GM19324 (cell line): ENCODE data around the gene TBC1D5.
"Not testable (repeated sequence)": the region's sequence is repeated elsewhere in the genome, so short reads cannot be mapped to it uniquely, and the experiment has no call there.

Experiments
- ATAC-seq: cut with Tn5 transposase; IDR thresholded peaks from one replicate; pipeline ENCODE4 v1.9.1; 2021; ENCODE audit warnings: mild to moderate bottlenecking, moderate library complexity; ENCODE audit not compliant: unreplicated experiment, low FRiP score

The TBC1D5 gene

DNA sequence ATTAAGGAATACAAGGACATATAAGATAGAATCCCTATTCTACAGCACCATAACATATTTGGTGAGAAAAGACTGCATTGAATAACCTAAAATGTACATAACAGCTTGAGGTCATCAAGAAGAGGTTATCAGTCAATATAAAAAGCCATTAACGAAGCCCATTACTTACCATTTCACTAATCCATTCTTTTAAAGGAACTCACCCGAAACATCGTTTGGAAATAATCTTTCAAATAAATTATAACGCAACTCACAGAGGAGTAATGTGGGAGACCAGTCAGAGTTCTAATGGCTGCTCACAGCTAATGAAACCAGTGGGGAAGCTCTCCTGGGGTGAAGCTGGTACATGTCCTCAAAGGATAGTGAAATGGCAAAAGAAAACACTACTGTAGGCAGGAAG is 188.4 kb downstream of the TBC1D5 start:
- no peak for ATAC-seq

DNA sequence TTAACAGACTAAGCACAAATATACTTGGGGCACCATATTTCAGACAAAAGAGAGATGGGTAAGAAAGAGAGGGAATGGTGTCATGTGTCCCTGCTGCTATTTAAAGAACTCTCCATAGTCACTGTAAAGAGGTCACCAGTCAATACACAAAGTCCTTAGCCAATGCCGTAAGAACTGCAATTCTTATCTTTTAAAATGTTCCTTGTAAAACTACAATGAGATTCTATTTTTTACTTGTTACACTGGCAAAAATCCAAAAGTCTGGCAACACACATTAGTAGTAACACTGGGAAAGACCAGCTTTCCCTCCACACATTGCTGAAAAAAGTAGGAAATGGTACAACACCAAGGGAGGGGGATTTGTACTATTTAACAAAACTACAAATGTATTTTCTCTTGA is 189.4 kb downstream of the TBC1D5 start:
- no peak for ATAC-seq

DNA sequence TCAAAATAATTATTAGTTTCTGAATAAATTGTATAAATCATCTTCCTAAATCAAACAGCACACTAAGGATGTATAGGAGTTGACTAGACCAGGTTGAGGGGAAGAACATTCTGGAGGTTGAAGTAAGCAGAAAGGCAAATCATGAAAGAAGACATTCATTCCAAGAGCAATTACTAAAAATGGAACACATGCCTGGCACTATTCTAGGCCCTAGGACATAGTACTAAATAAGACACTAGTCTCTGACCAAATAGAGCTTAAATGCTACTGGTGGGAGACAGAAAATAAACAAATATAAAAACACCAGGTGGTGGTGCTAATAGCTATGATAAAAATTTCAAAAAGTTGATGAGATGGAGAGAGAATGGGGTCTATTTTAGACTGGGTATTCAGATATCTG is 190.1 kb downstream of the TBC1D5 start:
- ATAC-seq = no peak

DNA sequence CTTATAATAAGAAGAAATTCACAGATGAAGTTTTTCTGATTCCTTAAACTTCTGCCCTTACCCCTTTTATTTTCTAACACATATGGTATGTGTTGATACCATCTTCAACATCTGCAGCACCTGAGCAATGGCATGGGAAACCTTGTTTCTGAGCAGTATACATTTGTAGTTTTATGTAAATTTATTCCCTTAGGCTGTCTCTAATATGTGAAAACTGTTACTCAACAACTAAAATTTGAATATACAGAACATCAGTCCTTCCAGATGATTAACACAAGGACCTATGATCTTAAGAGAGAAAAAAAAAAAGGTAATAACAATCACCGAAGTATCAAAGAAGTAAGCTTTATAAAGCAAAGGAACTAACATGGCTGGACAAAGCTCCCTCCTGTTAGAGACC is 190.5 kb downstream of the TBC1D5 start:
- no peak for ATAC-seq

DNA sequence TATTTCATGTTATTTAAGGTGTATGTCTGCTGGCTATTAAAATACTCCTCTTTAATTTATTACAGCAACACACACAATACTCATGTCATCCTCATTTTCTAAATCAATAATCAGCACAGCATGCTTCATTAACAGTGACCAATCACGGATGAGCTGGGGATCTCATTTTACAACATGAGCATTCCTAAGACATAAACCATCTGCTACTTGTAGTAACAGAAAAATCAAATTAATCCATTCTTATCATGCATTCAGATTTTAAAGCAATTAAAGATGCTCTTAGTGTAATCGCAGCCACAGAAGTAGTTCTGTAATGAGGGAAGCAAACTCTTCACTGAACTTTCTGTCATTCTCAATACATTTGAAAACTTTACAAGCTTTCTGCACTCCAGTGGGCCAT is 191.1 kb downstream of the TBC1D5 start:
- ATAC-seq = no peak

DNA sequence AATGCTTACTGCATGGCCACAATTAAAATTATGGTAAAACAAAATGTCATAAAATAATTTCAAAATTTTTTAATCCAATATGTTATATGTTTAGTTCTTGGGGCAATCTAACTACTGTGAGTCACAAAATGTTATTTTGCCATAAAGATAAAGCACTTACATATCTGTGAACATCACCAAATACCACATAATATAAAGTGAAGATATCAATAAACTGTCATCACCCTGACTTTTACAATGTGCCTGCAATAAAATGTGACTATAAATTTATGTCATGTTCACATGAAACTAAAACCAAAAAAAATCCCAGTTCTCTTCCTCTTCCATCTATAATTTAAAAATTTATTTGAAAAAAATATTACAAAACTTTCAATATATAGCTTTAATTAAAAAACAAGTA is 191.8 kb downstream of the TBC1D5 start:
- ATAC-seq = no peak

DNA sequence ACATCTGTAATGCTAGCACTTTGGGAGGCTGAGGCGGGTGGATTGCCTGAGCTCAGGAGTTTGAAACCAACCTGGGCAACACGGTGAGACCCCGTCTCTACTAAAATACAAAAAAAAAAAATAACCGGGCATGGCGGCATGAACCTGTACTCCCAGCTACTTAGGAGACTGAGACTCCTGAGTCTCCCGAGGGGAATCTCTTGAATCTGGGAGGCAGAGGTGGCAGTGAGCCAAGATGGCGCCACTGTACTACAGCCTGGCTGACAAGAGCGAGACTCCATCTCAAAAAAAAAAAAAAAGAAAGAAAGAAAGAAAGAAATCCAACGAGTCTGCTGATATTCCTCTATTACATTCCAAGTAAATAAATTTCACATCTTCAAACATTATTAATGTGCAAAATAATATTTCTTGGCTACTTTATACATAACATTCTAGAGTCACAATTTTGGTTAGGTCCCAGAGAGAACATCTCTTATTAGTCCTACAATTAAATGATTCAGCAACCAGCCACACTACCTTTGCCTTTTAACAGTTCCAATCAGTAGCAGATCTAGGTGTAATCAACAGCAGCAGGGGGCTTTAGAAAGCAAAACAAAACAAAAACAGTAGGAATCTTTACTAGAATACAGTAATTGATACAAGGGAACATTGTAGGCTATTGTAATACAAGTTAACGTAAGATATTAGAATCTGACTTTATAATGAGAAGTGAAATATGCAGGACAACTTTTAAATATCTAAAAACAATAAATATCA is 195.8 kb downstream of the TBC1D5 start:
- no peak for ATAC-seq

DNA sequence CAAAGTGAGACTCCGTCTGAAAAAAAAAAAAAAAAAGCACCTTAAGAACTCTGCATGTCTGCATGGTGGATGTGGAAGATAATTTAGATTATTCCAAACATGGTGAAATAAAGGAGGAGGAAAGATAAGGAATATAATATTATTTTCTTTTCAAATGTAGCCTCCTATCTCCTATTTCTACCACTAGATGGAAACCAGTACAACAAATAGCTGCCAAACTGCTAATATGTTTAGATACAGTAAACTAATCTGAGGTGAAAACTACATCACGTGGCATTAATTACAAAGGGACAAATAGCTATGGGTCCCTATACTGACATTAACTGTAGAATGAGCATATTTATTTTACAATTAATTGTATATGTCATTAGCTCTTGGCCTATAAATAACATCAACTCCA is 197.8 kb downstream of the TBC1D5 start:
- ATAC-seq = no peak

DNA sequence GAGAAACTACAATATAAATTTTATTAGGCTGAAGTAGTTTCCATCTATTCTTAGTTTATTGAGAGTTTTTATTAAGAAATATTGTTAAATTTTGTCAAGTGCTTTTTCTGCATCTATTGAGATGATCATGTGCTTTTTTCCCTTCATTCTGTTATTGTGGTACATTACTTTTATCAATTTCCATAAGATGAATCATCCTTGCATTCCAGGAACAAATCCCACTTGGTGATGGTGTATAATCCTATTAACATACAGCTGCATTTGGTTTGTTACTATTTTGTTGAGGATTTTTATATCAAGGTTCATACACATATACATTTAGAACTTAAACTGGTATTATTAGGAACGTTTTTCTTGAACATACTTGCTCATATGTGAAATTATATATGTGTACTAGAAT is 199.8 kb downstream of the TBC1D5 start:
- no peak for ATAC-seq

DNA sequence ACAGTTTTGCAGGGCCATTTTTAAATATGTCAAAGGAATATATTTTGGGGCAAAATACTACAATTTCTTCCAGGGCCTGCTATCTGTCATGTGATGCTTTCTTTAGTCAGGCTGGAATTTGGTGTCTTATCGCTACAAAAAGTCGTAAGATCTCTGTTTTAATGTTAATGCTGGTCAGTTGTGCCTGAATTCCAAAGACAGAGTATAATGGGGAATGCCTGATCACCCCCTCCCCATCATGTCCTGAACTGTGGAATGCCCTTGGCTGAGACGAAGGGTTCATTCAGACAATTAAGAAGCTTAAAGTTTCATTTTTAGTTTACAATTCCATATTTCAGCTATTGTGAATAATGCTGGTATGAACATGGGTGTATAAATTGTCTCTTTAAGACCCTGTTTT is 203.0 kb downstream of the TBC1D5 start:
- no peak for ATAC-seq

DNA sequence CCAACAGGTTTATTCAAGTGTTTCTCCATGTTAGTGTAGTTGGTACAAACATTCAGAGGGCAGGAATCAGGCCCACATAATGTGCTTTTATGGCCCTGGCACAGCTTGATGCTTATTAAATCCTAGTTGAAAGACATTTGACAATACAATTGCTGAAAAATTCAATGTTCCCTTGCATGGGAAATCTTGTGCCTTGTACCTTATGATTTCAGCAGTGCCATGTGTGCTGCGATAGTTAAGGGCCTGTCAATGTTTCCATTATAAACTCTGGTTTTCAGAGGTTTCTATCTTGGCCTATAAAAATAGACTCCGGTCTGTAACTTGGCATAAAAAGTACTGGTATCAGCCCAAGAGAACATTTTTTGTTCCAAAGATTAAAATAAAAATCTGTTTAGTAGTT is 207.2 kb downstream of the TBC1D5 start:
- ATAC-seq = no peak

DNA sequence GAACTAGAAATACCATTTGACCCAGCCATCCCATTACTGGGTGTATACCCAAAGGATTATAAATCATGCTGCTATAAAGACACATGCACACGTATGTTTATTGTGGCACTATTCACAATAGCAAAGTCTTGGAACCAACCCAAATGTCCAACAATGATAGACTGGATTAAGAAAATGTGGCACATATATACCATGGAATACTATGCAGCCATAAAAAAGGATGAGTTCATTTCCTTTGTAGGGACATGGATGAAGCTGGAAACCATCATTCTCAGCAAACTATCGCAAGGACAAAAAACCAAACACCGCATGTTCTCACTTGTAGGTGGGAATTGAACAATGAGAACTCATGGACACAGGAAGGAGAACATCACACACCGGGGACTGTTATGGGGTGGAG is 210.0 kb downstream of the TBC1D5 start:
- ATAC-seq = not testable (repeated sequence)

DNA sequence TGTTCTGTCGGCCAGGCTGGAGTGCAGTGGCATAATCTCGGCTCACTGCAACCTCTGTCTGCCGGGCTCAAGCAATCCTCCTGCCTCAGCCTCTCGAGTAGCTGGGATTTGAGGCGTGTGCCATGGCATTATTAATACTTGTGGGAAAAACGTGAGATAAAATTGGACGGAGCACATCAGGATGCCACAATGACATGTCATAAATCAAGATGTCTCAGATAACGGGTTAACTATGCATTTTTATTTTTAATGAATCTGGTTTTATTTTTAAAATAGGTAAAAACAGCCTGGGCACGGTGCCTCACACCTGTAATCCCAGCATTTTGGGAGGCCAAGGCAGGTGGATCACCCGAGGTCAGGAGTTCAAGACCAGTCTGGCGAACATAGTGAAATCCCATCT is 212.8 kb downstream of the TBC1D5 start:
- no peak for ATAC-seq

DNA sequence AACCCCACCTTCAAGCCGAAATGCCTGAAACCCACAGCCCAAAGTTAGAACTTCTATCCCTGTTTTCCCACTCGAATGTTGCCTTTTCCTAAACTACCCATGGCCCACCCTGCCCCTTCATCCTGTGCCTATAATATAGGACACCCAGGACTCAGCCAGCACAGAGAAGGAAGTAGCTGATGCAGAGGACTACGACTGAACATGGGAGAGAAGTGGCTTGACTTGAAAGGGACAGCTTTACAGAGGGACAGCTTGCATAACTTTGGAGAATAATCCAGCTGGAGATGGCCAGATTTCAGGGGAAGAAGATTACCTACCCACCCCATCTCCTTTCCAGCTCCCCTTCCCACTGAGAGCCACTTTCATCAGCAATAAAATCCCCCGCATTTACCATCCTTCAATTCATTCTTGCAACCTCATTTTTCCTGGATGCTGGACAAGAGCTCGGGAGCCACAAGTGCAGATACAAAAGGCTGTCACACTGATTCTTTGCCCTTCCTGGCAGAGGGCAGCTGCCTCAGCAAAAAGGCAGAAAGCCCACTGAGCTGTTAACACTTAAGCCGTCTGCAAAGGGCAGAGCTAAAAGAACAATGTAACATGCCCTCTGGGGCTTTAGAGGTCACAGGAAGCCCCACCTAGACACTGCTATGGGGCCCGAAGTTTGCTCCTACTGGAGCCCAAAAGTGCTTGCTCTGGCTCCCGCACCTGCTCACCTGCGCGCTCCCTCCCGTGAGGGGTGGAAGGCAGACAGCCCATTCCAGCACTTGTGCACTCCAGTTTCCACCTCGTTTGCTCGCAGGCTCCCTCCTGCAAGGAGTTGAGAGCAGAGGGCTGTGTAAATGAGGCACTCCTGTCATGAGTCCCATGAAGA is 224.0 kb downstream of the TBC1D5 start:
- no peak for ATAC-seq

DNA sequence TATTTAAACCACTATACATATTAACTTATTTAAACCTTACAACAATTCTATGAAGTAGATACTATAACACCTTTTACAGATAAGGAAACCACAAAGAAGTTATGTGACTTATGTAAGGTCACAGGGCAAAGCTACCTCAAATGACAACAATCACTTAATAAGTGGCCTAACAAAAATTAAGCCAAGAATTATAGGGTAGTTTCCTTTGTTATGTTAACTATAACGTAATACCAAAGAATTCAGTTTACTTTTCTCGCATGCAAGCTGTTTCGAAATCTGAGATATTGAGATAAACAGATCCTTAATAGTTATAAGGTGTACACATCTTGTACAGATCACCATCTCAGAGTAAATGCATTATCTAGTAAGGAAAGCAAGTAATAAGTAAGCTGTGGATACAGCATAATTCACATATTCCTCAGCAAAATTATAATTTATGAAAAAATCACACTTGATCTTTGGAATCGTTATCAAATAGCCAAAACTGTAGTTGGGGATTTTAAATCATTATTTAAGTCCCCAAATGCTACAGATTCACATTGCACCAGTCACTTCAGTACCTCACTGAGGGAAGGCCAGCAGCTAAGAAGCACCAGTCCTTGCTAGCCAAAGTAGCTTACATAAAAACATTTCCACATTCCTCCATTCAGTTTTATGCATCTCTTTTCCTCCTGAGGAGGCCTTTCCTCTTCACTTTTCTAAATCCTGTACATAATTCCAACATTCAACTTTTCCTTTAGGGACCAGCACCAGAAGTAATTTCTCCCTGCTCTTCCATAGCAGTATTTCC is 226.8 kb downstream of the TBC1D5 start:
- ATAC-seq = no peak

DNA sequence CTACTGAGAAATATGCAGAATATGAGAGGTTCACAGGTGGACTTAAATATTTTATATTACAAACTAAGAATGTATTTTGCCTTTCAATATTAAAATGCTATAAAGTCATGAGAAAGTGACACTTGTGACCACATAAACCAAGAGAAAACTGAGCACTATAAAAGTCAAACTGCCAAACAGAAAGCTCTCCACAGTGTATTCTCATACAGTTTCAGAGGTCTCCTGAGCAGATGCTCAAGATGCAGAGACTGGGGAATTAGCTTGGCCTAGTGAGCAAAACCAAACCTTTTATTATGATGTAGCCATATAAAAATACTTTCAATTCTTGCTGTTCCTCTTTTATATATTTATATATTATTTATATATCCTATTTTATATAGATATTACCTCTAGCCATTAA is 227.8 kb downstream of the TBC1D5 start:
- no peak for ATAC-seq

DNA sequence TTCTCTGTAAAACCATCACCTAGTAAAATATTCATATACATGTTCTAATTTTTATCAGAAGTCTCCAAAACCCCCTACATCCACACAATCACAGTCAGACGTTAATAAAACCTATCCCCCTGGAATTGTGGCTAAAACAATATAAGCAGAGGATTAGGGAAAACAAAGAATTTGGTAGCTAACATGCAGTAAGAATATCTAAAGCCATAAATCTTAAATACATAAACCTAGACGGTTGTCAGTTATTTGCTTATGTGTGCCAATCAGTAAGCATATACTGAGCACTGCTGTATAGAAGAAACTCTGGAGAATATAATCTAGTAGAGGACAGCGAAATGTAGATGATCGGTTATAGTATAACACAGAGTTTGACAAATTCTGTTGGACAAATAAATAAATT is 232.2 kb downstream of the TBC1D5 start:
- ATAC-seq = no peak

DNA sequence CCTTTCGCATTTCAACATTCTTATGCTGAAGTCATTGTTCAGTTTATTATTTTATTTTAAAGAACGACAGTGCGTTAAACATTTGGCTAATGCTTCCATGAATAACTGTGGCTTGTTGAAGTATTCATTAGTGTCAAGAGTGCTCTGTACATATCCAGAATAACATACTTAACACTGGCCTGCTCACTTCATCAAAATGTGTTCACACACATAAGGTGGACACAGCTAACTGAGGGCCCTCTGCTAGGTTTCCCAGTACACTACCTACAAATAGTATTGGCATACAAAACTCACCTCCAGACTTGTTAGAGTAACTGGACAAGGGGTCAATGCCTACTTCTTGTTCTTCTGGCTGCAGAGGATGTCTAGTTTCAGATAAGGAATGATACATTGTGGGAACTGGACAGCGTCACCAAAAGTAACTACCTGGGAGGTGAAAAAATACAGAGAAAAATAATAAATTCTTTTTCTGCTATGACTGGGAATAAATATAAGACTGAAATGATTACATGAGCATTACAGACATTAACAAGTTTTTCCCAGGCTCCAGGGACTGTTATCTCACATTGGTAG is 234.2 kb downstream of the TBC1D5 start:
- ATAC-seq = no peak

DNA sequence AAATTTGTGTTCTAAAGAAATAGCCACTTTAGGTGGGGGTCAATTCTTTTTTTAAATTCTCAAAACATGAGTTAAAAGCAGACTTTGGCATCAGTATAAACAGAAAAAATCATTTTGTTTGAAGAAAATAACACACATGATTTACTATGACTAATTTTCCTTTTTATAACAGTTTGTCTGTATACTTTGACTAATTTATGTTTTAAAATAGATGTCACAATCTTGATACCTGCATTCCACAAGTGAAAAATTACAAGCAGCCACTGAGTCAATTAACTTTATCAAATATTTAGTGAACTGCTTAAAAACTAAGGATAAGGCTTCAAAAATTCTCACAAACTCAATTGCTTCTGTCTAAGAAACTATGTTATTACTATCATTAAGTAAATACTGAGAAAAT is 235.0 kb downstream of the TBC1D5 start:
- ATAC-seq = no peak

DNA sequence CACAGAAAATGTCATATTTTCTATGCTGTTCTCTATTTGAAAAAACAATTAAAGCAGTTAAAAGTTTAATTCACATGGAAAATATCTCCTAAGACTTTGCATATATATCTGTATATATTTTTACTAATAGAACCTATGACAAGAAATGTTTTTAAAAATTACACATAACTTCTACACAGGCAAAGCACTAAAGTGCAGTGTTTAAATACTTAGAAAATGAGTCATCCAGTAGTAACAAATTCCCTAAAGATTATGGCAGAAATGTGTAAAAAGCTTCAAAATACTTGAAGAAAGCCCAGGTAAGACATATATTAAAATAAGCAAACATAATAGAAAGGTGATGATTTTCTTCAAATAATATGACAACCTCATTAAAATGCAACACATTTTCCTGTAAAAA is 236.6 kb downstream of the TBC1D5 start:
- no peak for ATAC-seq

DNA sequence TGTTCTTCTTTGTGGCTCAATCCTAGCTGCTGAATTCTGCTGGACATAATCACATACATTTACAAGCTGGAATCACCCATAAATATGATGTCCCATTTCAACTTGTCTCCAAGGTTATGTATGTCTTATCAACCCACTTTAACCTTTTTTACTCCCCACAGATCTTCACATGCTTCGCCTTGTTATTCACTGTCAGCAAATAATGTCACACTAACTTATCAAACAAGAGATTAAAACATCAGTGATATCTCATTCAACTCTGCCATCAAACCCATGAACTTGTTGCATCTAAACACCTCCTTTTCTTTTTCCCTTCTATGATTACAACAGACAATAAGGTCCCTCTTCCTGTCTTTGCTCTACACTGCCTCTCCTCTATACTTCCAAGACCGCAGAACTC is 240.7 kb downstream of the TBC1D5 start:
- no peak for ATAC-seq
